Esophagus muscularis mucosa (tissue), 4 donors: ENCODE measurements around the gene LMO7. TPM values are rescaled to one million over a fixed set of nuclear protein-coding genes. Genes with fewer than 3 reads are reported as not detected.

Experiments
- DNase-seq: peaks from one replicate; pipeline ENCODE4 v3.0.0-alpha.2; 2017; ENCODE audit errors: extremely low spot score
- H3K27ac ChIP-seq, 4 donors: fragments of 200-600 bp; sonication (generic); replicated peaks in 1 of 4; 1 replicate in 3 of 4; 2 replicates in 1 of 4; pipeline ENCODE4 v1.5.1; 2016 to 2019; ENCODE audit warnings: mild to moderate bottlenecking in 1 of 4
- H3K27me3 ChIP-seq, 4 donors: fragments of 200-600 bp; sonication (generic); one replicate each; pipeline versions ENCODE4 v1.5.1 to v1.6.0; 2016 to 2019
- H3K36me3 ChIP-seq, 4 donors: fragments of 200-600 bp; sonication (generic); one replicate each; pipeline ENCODE4 v1.5.1; 2016 to 2019
- H3K4me1 ChIP-seq, 4 donors: fragments of 200-600 bp; sonication (generic); one replicate each; pipeline ENCODE4 v1.5.1; 2016 to 2019
- H3K4me3 ChIP-seq, 4 donors: fragments of 200-600 bp; sonication (generic); 1 replicate in 2 of 4; 2 replicates in 2 of 4; pipeline ENCODE4 v1.5.1; 2016 to 2019; ENCODE audit warnings: mild to moderate bottlenecking in 4 of 4, moderate library complexity in 1 of 4
- H3K9me3 ChIP-seq, 4 donors: fragments of 200-600 bp; sonication (generic); 1 replicate in 3 of 4; 2 replicates in 1 of 4; pipeline ENCODE4 v1.5.1; 2016 to 2019
- CTCF ChIP-seq, 3 experiments: fragments of 200-600 bp in 2 of 3; fragments of 450-650 bp in 1 of 3; sonication (generic) in 2 of 3; IDR thresholded peaks; one replicate each; pipeline ENCODE4 v1.5.1; 2017 to 2019; ENCODE audit warnings: antibody characterized with exemption in 3 of 3, mild to moderate bottlenecking in 2 of 3, moderate library complexity in 1 of 3
- EP300 ChIP-seq: sonication (generic); formaldehyde crosslinking; IDR thresholded peaks from one replicate; pipeline ENCODE4 v1.6.1; 2017; ENCODE audit warnings: antibody characterized with exemption
- POLR2A ChIP-seq: fragments of 450-650 bp; IDR thresholded peaks from one replicate; pipeline ENCODE4 v1.6.1; 2017; ENCODE audit warnings: antibody characterized with exemption, moderate library complexity, mild to moderate bottlenecking, low read depth
- POLR2AphosphoS5 ChIP-seq, 2 donors: sonication (generic); formaldehyde crosslinking; IDR thresholded peaks; one replicate each; pipeline ENCODE4 v1.6.1; 2017; ENCODE audit warnings: antibody characterized with exemption in 2 of 2
- WGBS: methylation state at CpG from one replicate; pipeline ENCODE4 v1.1.5; 2018; 5-methylcytosine and 5-hydroxymethylcytosine counted together
- intact Hi-C: fragments of 100-400 bp; cut with DNase I; formaldehyde crosslinking; loops from one replicate; pipeline ENCODE4 v1.15.1; 2023
- total RNA-seq, 4 donors: library from RNA; depleted of rRNA; stranded (reverse); fragments of >200 nt; gene quantifications; one replicate each; pipeline versions ENCODE4 v1.1.0 to v1.2.1, GENCODE V29; 2016

Gene LMO7
- total RNA-seq, 4 donors from 2014 or later: 11.4 to 17.8 (median 14.7) TPM

GRCh38 chr13:75829830-75830229, 193.7 kb downstream of the LMO7 start:
- Histone ChIP-seq H3K4me1 (no peaks in the 10 kb centered on the region), H3K4me3 (no peak overlapping the region), H3K36me3 (peaks cover 0 to 7% (median 0%) of the 10 kb centered on the region in 4 donors), H3K9me3 (no peaks in the 10 kb centered on the region), H3K27me3 (no peaks in the 10 kb centered on the region), H3K27ac (no peak overlapping the region)
- no peak for DNase-seq
- intact Hi-C loops: no loop called here
- TF ChIP-seq POLR2AphosphoS5 (IDR thresholded peaks at IDR 0.05): no peak
- TF ChIP-seq EP300: no peak
- no peak for TF ChIP-seq CTCF (IDR thresholded peaks at IDR 0.05)
- 90% methylated on average over 1 of the region's 1 CpG for WGBS

DNA sequence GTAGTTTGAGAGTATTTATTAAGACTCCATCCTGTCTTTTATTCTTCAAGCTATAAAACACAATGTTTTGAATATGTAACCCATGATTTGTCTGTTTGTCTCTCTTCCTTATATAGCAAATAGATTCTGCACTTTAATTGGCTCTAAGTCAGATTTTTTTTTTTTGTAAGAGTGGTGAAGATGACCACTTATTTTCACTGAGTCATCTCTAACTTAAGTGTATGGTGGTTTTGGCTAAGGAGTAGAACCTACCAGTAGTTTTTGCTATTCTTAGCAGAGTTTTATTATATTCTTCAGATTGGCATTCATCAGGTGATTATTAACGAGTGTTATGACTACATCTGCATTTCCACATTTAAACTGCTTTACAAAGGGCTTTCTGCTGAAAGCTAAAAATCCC, 194.7 kb downstream of the LMO7 start:
- H3K9me3 ChIP-seq: no peaks in the 10 kb centered on the region

GRCh38 chr13:75831389-75831788, 195.3 kb downstream of the LMO7 start:
- no peaks in the 10 kb centered on the region for H3K9me3 ChIP-seq
- H3K36me3 ChIP-seq: peaks cover 0 to 14% (median 0%) of the 10 kb centered on the region in 4 donors
- no peaks in the 10 kb centered on the region for H3K4me1 ChIP-seq
- no peak for DNase-seq
- H3K27ac ChIP-seq: no peak overlapping the region
- no peak overlapping the region for H3K4me3 ChIP-seq
- intact Hi-C loops: no loop called here
- H3K27me3 ChIP-seq: no peaks in the 10 kb centered on the region
- TF ChIP-seq CTCF (IDR thresholded peaks at IDR 0.05) (no peak), POLR2AphosphoS5 (IDR thresholded peaks at IDR 0.05) (no peak), POLR2A (no peak), EP300 (no peak)

More for the DNA sequence above, 194.7 kb downstream of the LMO7 start:
- Histone ChIP-seq H3K36me3 (peaks cover 0 to 16% (median 0%) of the 10 kb centered on the region in 4 donors), H3K4me3 (no peak overlapping the region), H3K27me3 (no peaks in the 10 kb centered on the region), H3K4me1 (no peaks in the 10 kb centered on the region), H3K27ac (no peak overlapping the region)
- 83% methylated on average over 1 of the region's 1 CpG for WGBS
- no peak for DNase-seq
- intact Hi-C loops: no loop called here
- TF ChIP-seq CTCF (IDR thresholded peaks at IDR 0.05) (no peak), POLR2A (no peak), POLR2AphosphoS5 (IDR thresholded peaks at IDR 0.05) (no peak), EP300 (no peak)

DNA sequence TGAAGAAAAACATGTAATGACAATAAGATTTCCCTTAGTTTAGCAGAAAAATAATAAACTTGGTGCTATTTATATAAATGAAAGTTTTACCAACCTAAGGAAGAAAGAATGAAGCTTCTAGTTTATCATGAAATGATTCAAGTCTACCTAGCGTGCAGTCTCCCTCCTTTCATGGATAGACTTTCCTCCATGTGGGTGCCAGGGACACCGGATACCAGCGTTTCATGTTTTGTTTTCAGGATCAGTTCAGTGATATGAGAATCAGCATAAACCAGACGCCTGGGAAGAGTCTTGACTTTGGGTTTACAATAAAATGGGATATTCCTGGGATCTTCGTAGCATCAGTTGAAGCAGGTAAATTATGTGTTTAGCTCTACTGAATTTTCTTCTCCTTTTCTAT, 196.7 kb downstream of the LMO7 start:
- 94% methylated on average over 5 of the region's 5 CpGs for WGBS

More for the DNA sequence above, 196.7 kb downstream of the LMO7 start:
- Histone ChIP-seq H3K27ac (no peak overlapping the region), H3K36me3 (peaks cover 0 to 24% (median 0%) of the 10 kb centered on the region in 4 donors), H3K9me3 (no peaks in the 10 kb centered on the region), H3K27me3 (no peaks in the 10 kb centered on the region), H3K4me3 (no peak overlapping the region), H3K4me1 (no peaks in the 10 kb centered on the region)
- DNase-seq: no peak
- TF ChIP-seq EP300: no peak
- no peak for TF ChIP-seq CTCF (IDR thresholded peaks at IDR 0.05)
- TF ChIP-seq POLR2A: no peak
- no peak for TF ChIP-seq POLR2AphosphoS5 (IDR thresholded peaks at IDR 0.05)
- intact Hi-C loops: no loop called here
